SK-N-SH treated with all-trans-retinoic acid at 6 μM for 48 hours (cell line): ENCODE results near the gene NCLN.

Source experiments
- ATAC-seq: fragments of 200-7000 bp; cut with Tn5 transposase; 3 replicates; pipeline ENCODE4 v1.9.1; 2020; ENCODE audit warnings: mild to moderate bottlenecking, moderate library complexity
- BACH2 ChIP-seq: fragments of 250-450 bp; sonication (Bioruptor Pico); IDR thresholded peaks from 2 replicates; pipeline ENCODE4 v1.9.0; 2021; ENCODE audit warnings: mild to moderate bottlenecking, borderline replicate concordance
- CSDC2 ChIP-seq: fragments of 250-450 bp; sonication (Bioruptor Pico); IDR thresholded peaks from 2 replicates; pipeline ENCODE4 v1.5.0; 2020; ENCODE audit warnings: mild to moderate bottlenecking, moderate library complexity
- ESRRG ChIP-seq: fragments of 250-450 bp; sonication (Bioruptor Pico); IDR thresholded peaks from 2 replicates; pipeline ENCODE4 v1.6.1; 2021; ENCODE audit warnings: mild to moderate bottlenecking
- ISL1 ChIP-seq: fragments of 250-450 bp; sonication (Bioruptor Pico); IDR thresholded peaks from 2 replicates; pipeline ENCODE4 v2.1.2; 2022; ENCODE audit warnings: mild to moderate bottlenecking, moderate library complexity
- OSR1 ChIP-seq: fragments of 250-450 bp; sonication (Bioruptor Pico); IDR thresholded peaks from 2 replicates; pipeline ENCODE4 v1.8.0; 2022; ENCODE audit warnings: moderate library complexity, mild to moderate bottlenecking, inconsistent platforms
- PPARA ChIP-seq: fragments of 250-450 bp; sonication (Bioruptor Pico); IDR thresholded peaks from 2 replicates; pipeline ENCODE4 v1.5.0; 2020; ENCODE audit warnings: mild to moderate bottlenecking, borderline replicate concordance
- TCF4 ChIP-seq: fragments of 250-450 bp; sonication (Bioruptor Pico); IDR thresholded peaks from 2 replicates; pipeline ENCODE4 v1.8.0; 2021; ENCODE audit warnings: mild to moderate bottlenecking, moderate library complexity, borderline replicate concordance
- TOX ChIP-seq: fragments of 250-450 bp; sonication (Bioruptor Pico); IDR thresholded peaks from 2 replicates; pipeline ENCODE4 v1.8.0; 2021; ENCODE audit warnings: mild to moderate bottlenecking, moderate library complexity, borderline replicate concordance
- ZFP3 ChIP-seq: fragments of 250-450 bp; sonication (Bioruptor Pico); IDR thresholded peaks from 2 replicates; pipeline ENCODE4 v1.5.0; 2020; ENCODE audit warnings: mild to moderate bottlenecking, moderate library complexity
- ZFP30 ChIP-seq: fragments of 450-650 bp; formaldehyde crosslinking; IDR thresholded peaks from 2 replicates; pipeline ENCODE4 v1.5.0; 2022; ENCODE audit warnings: mild to moderate bottlenecking, moderate library complexity
- ZNF565 ChIP-seq: fragments of 450-650 bp; formaldehyde crosslinking; conservative IDR thresholded peaks from 2 replicates; pipeline ENCODE4 v1.5.0; 2020; ENCODE audit warnings: low read depth, mild to moderate bottlenecking, moderate library complexity
- ZNF70 ChIP-seq: fragments of 450-650 bp; formaldehyde crosslinking; IDR thresholded peaks from 2 replicates; pipeline ENCODE4 v1.5.0; 2020; ENCODE audit warnings: mild to moderate bottlenecking, moderate library complexity
- ZNF8 ChIP-seq: fragments of 450-650 bp; formaldehyde crosslinking; IDR thresholded peaks from 2 replicates; pipeline ENCODE4 v1.5.0; 2020; ENCODE audit warnings: mild to moderate bottlenecking, moderate library complexity
- TF ChIP-seq, protein P1 (sequence below): fragments of 250-450 bp; sonication (Bioruptor Pico); IDR thresholded peaks from 2 replicates; pipeline ENCODE4 v1.5.1; 2021; ENCODE audit warnings: mild to moderate bottlenecking, moderate library complexity
- TF ChIP-seq, protein P2 (sequence below): fragments of 250-450 bp; sonication (Bioruptor Pico); IDR thresholded peaks from 2 replicates; pipeline ENCODE4 v1.5.0; 2020; ENCODE audit warnings: mild to moderate bottlenecking, moderate library complexity
- TF ChIP-seq, protein P3 (sequence below): fragments of 250-450 bp; sonication (Bioruptor Pico); IDR thresholded peaks from 2 replicates; pipeline ENCODE4 v1.8.0; 2020; ENCODE audit warnings: mild to moderate bottlenecking, moderate library complexity, borderline replicate concordance
- TF ChIP-seq, protein P4 (sequence below): fragments of 250-450 bp; sonication (Bioruptor Pico); IDR thresholded peaks from 2 replicates; pipeline ENCODE4 v1.5.1; 2020; ENCODE audit warnings: low read depth, mild to moderate bottlenecking, moderate library complexity
- TF ChIP-seq, protein P5 (sequence below): fragments of 250-450 bp; sonication (Bioruptor Pico); IDR thresholded peaks from 2 replicates; pipeline ENCODE4 v1.8.0; 2021; ENCODE audit warnings: low read depth, mild to moderate bottlenecking, moderate library complexity, borderline replicate concordance

Gene NCLN

DNA sequence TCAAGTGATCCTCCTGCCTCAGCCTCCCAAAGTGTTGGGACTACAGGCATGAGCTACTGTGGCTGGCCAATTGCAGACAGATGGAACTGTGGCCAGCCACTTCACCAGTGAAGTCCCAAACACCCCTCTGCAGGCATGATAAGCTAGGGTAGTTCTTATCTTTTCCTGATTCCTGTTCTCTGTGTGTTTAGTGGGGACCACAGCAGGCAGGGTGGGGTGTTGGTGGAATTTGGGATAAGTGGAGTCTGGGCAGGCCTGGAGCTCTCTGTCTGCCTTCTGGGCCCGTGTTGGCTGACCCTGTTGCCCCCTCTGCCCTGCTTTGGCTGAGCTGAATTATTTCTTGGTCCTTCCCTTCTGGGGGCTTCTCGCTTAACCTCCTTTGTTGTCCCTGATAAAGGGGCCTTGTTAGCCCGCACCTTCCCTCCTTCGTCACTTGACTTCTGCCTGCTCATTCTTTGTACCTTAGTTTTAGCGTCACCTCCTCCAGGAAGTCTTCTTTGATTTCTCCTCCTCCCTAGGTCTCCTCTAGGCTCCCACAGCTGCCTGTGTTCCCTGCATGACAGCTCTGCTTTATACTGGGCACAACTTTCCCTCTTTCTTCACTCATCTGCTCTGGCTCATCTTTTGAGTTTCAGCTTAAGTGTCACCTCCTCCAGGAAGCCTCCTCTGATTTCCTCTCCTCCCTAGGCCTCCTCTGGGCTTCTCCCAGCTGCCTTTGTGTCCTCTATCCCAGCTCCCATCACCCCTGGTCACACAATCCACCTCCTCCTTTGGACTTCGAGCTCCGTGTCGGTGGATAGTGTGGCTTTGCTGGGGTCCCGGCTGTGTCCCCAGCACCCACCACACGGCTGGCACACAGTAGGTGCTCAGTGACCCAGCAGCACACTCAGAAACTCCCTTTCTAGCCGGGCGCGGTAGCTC, 1.7 kb upstream of the NCLN start:
- TF ChIP-seq, protein P1, sequence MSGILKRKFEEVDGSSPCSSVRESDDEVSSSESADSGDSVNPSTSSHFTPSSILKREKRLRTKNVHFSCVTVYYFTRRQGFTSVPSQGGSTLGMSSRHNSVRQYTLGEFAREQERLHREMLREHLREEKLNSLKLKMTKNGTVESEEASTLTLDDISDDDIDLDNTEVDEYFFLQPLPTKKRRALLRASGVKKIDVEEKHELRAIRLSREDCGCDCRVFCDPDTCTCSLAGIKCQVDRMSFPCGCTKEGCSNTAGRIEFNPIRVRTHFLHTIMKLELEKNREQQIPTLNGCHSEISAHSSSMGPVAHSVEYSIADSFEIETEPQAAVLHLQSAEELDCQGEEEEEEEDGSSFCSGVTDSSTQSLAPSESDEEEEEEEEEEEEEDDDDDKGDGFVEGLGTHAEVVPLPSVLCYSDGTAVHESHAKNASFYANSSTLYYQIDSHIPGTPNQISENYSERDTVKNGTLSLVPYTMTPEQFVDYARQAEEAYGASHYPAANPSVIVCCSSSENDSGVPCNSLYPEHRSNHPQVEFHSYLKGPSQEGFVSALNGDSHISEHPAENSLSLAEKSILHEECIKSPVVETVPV (CRISPR knock-in tag), result no peak
- TF ChIP-seq ZNF70 (CRISPR knock-in tag), result no peak
- no peak for ATAC-seq

DNA sequence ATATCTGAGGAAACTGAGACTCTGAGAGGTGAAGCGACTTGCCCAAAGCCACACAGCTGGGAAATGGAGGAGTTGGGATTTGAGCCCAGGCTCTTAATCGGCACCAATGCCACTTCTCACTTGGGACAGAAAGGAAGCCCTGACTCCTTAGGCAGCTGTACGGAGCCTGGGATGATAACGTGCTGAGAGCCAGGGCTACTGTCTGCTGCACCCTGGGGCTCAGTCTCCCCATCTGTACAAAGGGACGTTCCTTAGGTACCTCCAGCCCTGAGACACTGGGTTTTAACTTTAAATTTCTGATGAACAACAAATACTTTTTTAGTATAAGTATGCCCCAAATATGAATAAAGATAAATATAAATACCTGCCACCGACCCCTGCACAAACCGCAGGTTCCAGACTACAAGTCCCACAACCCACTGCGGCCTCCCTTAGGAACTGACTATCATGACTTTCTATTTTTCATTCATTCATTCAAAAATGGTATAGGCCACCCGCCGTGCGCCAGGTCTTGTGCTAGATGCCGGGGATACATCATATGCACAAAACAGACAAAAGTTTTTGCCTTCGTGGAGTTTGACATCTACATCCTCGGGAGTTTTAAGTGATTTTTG, 776 bp upstream of the NCLN start:
- ATAC-seq, result peak; percentile 73
- no peak for TF ChIP-seq ESRRG (CRISPR knock-in tag)
- no peak for TF ChIP-seq ISL1 (CRISPR knock-in tag)
- TF ChIP-seq, protein P2, sequence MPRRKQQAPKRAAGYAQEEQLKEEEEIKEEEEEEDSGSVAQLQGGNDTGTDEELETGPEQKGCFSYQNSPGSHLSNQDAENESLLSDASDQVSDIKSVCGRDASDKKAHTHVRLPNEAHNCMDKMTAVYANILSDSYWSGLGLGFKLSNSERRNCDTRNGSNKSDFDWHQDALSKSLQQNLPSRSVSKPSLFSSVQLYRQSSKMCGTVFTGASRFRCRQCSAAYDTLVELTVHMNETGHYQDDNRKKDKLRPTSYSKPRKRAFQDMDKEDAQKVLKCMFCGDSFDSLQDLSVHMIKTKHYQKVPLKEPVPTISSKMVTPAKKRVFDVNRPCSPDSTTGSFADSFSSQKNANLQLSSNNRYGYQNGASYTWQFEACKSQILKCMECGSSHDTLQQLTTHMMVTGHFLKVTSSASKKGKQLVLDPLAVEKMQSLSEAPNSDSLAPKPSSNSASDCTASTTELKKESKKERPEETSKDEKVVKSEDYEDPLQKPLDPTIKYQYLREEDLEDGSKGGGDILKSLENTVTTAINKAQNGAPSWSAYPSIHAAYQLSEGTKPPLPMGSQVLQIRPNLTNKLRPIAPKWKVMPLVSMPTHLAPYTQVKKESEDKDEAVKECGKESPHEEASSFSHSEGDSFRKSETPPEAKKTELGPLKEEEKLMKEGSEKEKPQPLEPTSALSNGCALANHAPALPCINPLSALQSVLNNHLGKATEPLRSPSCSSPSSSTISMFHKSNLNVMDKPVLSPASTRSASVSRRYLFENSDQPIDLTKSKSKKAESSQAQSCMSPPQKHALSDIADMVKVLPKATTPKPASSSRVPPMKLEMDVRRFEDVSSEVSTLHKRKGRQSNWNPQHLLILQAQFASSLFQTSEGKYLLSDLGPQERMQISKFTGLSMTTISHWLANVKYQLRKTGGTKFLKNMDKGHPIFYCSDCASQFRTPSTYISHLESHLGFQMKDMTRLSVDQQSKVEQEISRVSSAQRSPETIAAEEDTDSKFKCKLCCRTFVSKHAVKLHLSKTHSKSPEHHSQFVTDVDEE (CRISPR knock-in tag), result no peak
- TF ChIP-seq, protein P3, sequence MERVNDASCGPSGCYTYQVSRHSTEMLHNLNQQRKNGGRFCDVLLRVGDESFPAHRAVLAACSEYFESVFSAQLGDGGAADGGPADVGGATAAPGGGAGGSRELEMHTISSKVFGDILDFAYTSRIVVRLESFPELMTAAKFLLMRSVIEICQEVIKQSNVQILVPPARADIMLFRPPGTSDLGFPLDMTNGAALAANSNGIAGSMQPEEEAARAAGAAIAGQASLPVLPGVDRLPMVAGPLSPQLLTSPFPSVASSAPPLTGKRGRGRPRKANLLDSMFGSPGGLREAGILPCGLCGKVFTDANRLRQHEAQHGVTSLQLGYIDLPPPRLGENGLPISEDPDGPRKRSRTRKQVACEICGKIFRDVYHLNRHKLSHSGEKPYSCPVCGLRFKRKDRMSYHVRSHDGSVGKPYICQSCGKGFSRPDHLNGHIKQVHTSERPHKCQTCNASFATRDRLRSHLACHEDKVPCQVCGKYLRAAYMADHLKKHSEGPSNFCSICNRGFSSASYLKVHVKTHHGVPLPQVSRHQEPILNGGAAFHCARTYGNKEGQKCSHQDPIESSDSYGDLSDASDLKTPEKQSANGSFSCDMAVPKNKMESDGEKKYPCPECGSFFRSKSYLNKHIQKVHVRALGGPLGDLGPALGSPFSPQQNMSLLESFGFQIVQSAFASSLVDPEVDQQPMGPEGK (CRISPR knock-in tag), result no peak

DNA sequence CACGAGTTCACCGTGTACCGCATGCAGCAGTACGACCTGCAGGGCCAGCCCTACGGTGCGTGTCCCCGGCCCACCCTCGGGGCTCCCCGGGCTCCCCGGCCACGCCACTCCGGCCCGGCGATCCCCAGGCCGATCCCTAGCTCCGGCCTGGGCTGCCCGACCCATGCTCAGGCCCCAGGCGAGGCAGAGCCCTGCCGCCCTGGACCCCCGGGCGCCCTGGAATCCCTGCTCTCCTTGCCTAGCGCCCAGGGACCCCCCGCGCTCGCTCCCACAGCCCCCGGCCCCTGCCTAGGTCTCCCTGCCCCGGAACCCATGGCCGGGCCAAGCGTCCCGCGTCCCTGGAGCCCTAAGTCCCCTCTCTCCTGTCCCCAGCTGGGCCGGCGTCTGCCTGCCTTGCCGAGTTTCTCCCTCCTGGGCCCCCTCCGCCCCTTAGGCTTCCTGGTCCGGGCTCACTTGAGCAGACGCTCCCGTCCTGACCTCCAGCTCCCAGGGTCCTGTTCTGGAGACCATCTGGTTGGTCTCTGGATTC, 494 bp downstream of the NCLN start:
- TF ChIP-seq ZNF8 (CRISPR knock-in tag) (no peak), ZNF565 (CRISPR knock-in tag) (no peak)
- TF ChIP-seq, protein P4, sequence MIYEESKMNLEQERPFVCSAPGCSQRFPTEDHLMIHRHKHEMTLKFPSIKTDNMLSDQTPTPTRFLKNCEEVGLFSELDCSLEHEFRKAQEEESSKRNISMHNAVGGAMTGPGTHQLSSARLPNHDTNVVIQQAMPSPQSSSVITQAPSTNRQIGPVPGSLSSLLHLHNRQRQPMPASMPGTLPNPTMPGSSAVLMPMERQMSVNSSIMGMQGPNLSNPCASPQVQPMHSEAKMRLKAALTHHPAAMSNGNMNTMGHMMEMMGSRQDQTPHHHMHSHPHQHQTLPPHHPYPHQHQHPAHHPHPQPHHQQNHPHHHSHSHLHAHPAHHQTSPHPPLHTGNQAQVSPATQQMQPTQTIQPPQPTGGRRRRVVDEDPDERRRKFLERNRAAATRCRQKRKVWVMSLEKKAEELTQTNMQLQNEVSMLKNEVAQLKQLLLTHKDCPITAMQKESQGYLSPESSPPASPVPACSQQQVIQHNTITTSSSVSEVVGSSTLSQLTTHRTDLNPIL (CRISPR knock-in tag), result no peak
- TF ChIP-seq, protein P5, sequence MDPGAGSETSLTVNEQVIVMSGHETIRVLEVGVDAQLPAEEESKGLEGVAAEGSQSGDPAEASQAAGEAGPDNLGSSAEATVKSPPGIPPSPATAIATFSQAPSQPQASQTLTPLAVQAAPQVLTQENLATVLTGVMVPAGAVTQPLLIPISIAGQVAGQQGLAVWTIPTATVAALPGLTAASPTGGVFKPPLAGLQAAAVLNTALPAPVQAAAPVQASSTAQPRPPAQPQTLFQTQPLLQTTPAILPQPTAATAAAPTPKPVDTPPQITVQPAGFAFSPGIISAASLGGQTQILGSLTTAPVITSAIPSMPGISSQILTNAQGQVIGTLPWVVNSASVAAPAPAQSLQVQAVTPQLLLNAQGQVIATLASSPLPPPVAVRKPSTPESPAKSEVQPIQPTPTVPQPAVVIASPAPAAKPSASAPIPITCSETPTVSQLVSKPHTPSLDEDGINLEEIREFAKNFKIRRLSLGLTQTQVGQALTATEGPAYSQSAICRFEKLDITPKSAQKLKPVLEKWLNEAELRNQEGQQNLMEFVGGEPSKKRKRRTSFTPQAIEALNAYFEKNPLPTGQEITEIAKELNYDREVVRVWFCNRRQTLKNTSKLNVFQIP, result no peak
- peak; percentile 34 for ATAC-seq

DNA sequence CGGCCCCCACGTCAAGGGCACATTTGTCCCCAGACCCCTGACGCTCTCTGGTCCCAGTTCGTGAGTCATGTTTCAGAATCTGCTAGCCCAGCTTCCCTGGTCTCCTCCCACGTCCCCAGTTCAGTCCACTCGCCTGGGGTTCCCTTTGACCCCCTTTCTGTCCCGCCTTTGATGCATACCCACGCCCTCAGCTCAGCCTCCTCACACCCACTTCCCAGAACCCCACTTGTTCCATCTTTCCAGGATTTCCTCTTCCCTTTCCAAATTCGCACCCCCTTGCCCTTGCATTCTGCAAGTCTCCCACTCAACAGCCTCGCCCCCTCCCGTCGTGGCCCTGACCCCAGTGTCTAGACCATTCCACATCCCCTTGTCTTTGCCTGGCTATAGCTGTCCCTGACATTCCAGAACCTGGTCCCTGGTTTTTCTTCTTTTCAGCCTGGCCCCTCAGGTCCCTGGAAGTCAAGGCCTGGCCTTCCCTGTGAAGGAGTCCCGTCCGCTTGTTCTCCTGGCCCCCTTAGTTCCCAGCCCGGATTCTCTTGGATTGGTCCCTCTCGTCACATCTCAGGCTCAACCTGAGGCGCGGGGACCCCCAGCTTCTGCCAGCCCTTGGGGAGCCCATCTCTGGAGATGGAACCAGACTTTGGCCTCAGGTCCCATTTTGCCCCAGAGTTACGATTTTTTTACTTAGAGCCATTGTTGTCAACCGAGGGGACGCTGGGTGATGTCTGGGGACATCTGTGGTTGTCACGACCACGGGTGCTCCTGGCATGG, 1.3 kb downstream of the NCLN start:
- no peak for ATAC-seq
- TF ChIP-seq TOX (CRISPR knock-in tag) (no peak), CSDC2 (no peak), ESRRG (CRISPR knock-in tag) (no peak), TCF4 (no peak), ISL1 (CRISPR knock-in tag) (no peak), ZFP3 (CRISPR knock-in tag) (no peak), ZFP30 (CRISPR knock-in tag) (no peak), OSR1 (CRISPR knock-in tag) (no peak), BACH2 (CRISPR knock-in tag) (no peak), PPARA (no peak), ZNF565 (CRISPR knock-in tag) (no peak)
- TF ChIP-seq, protein P1 (CRISPR knock-in tag), result no peak
- TF ChIP-seq, protein P5, result no peak
